Spleen (tissue), 7 donors: ENCODE results near the gene GPC3.

Source experiments
- CTCF ChIP-seq, 11 experiments: fragments of 200-600 bp in 7 of 11; fragments of 450-650 bp in 4 of 11; sonication (generic) in 4 of 11; IDR thresholded peaks in 8 of 11; conservative IDR thresholded peaks in 3 of 11; 1 replicate in 7 of 11; 2 replicates in 4 of 11; pipeline versions ENCODE4 v1.4.0 to v1.8.0; 2016 to 2021; ENCODE audit warnings: antibody characterized with exemption in 11 of 11, inconsistent platforms in 4 of 11, mild to moderate bottlenecking in 1 of 11
- POLR2A ChIP-seq, 3 donors: fragments of 450-650 bp; IDR thresholded peaks; one replicate each; pipeline ENCODE4 v1.5.1; 2017; ENCODE audit warnings: antibody characterized with exemption in 3 of 3, mild to moderate bottlenecking in 1 of 3
- POLR2AphosphoS5 ChIP-seq, 3 donors: sonication (generic); formaldehyde crosslinking; IDR thresholded peaks; one replicate each; pipeline ENCODE4 v1.5.1; 2017; ENCODE audit warnings: antibody characterized with exemption in 3 of 3
- donor health status: DM: no; HTN: no; CAD: no; lungs with moderate emphysema.
- donor health status: DM: no; HTN: no; CAD: no.
- donor health status: DM: no; HTN: no; CAD: no.

- TF ChIP-seq CTCF (IDR thresholded peaks at IDR 0.05 in 8 of 11, conservative IDR thresholded peaks at IDR 0.05 in 3 of 11), result no peak
- TF ChIP-seq POLR2A (IDR thresholded peaks at IDR 0.05), result no peak
- TF ChIP-seq POLR2AphosphoS5 (IDR thresholded peaks at IDR 0.05), result no peak
Measured at GRCh38 chrX:133985967-133986683, 731 bp upstream of the GPC3 start.
